ENCODE data around the gene PTPN4.

Gene PTPN4

DNA sequence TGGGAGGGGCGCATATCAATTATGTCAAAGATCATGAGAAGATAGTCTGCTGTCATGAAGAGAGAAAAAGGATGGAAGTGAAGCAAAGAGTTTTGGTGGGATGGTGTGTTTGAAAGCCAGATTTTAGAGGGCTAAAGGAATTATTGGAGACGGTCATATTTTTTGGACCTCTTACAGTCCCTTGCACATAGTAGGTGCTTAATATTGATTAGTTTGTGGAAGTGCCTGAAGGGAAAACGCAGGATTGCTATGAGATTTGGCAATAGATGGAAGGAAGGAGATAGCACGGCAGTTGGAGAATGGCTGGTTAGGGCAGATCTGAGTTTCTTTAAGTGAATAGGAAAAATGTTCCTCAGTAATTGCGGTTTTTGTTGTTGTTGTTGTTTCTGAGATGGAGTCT is 269.1 kb downstream of the PTPN4 start:
- TF ChIP-seq, protein P1, sequence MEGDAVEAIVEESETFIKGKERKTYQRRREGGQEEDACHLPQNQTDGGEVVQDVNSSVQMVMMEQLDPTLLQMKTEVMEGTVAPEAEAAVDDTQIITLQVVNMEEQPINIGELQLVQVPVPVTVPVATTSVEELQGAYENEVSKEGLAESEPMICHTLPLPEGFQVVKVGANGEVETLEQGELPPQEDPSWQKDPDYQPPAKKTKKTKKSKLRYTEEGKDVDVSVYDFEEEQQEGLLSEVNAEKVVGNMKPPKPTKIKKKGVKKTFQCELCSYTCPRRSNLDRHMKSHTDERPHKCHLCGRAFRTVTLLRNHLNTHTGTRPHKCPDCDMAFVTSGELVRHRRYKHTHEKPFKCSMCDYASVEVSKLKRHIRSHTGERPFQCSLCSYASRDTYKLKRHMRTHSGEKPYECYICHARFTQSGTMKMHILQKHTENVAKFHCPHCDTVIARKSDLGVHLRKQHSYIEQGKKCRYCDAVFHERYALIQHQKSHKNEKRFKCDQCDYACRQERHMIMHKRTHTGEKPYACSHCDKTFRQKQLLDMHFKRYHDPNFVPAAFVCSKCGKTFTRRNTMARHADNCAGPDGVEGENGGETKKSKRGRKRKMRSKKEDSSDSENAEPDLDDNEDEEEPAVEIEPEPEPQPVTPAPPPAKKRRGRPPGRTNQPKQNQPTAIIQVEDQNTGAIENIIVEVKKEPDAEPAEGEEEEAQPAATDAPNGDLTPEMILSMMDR (IDR thresholded peaks at IDR 0.05; ENCODE audit: insufficient read depth, low read length): no peak
- TF ChIP-seq POLR2AphosphoS5 (IDR thresholded peaks at IDR 0.05; ENCODE audit: low read depth): no peak
- no peak for TF ChIP-seq GABPA (IDR thresholded peaks at IDR 0.05; ENCODE audit: low read depth)
- TF ChIP-seq, protein P2, sequence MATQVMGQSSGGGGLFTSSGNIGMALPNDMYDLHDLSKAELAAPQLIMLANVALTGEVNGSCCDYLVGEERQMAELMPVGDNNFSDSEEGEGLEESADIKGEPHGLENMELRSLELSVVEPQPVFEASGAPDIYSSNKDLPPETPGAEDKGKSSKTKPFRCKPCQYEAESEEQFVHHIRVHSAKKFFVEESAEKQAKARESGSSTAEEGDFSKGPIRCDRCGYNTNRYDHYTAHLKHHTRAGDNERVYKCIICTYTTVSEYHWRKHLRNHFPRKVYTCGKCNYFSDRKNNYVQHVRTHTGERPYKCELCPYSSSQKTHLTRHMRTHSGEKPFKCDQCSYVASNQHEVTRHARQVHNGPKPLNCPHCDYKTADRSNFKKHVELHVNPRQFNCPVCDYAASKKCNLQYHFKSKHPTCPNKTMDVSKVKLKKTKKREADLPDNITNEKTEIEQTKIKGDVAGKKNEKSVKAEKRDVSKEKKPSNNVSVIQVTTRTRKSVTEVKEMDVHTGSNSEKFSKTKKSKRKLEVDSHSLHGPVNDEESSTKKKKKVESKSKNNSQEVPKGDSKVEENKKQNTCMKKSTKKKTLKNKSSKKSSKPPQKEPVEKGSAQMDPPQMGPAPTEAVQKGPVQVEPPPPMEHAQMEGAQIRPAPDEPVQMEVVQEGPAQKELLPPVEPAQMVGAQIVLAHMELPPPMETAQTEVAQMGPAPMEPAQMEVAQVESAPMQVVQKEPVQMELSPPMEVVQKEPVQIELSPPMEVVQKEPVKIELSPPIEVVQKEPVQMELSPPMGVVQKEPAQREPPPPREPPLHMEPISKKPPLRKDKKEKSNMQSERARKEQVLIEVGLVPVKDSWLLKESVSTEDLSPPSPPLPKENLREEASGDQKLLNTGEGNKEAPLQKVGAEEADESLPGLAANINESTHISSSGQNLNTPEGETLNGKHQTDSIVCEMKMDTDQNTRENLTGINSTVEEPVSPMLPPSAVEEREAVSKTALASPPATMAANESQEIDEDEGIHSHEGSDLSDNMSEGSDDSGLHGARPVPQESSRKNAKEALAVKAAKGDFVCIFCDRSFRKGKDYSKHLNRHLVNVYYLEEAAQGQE (IDR thresholded peaks at IDR 0.05; ENCODE audit: insufficient replicate concordance, low read depth): no peak
- TF ChIP-seq SPI1 (IDR thresholded peaks at IDR 0.05; ENCODE audit: borderline replicate concordance, low read depth): no peak
- Histone ChIP-seq H3K4me3 (replicated peaks; ENCODE audit: insufficient read depth, low read length) (no peak overlapping the region), H3K27me3 (ENCODE audit: insufficient read depth, poor library complexity, severe bottlenecking) (no peaks in the 10 kb centered on the region), H3K27ac (replicated peaks) (no peak overlapping the region)
- no peak for DNase-seq (ENCODE audit: low read depth in 1 of 2, low spot score in 1 of 2)

DNA sequence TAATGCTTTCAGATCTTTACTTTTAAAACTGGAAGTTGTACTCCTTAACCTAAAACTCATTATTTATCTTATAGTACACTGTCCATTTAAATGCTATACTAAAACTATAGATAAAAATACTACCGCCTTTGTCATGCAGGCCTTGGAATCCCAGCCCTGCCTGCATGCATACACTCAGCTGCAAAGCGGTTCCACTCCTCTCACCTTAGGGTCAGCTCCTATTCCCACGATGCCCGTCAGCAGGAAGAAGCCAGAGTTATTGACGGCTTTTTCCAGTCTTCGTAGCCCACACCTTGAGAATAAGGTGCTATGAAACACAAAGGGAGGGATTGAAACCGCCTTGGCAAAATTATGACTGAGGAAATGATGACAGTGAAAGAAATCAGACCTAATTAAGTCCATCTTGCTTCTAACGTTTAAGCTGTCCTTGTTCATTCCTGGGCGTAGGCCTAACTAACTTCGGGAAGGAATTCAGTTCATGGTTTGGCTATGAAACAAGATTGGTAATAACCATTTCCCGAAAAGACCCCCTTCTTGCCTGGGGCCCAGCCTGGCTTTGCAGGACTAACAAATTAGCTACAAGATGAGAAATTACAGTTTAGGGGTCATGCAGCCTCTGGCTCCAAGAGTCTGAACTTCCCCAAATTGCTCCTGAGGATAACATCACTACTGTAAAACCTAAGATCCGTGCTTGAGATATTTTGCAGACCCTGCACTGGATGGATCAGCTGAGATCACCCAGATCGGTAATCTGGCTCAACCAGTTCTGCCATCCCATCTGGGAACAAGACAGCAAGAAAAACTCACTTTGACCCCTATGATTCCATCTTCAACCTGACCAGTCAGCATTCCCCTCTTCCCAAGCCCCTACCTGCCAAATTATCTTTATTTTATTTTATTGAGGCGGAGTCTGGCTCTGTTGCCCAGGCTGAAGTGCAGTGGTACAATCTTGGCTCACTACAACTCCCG is 270.2 kb downstream of the PTPN4 start:
- no peak overlapping the region for H3K4me3 ChIP-seq (replicated peaks; ENCODE audit: insufficient read depth, low read length)
- no peaks in the 10 kb centered on the region for H3K27me3 ChIP-seq (ENCODE audit: insufficient read depth, poor library complexity, severe bottlenecking)
- no peak for DNase-seq (ENCODE audit: low read depth in 1 of 2, low spot score in 1 of 2)
- H3K27ac ChIP-seq (replicated peaks): no peak overlapping the region
- TF ChIP-seq, protein P2 (IDR thresholded peaks at IDR 0.05; ENCODE audit: insufficient replicate concordance, low read depth): no peak
- TF ChIP-seq GABPA (IDR thresholded peaks at IDR 0.05; ENCODE audit: low read depth) (no peak), SPI1 (IDR thresholded peaks at IDR 0.05; ENCODE audit: borderline replicate concordance, low read depth) (no peak), POLR2AphosphoS5 (IDR thresholded peaks at IDR 0.05; ENCODE audit: low read depth) (no peak)
- TF ChIP-seq, protein P1 (IDR thresholded peaks at IDR 0.05; ENCODE audit: insufficient read depth, low read length): no peak

DNA sequence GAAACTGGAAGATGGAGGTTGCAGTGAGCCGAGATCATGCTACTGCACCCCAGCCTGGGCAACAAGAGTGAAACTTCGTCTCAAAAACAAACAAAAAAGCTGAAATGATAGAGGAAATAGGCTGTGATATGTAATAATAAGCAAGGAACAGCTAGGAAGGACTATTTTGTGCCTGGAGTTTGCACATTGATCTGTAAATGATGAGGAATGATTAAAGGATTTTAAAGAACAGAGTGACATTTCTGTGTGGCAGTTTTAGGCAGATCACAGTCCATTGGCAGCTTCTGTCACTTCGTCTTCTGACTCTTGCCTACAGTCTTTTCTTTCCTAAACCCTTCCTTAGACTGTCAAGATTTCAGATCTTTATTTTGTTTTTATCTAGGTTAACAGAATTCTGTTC is 272.6 kb downstream of the PTPN4 start:
- H3K27ac ChIP-seq (replicated peaks): no peak overlapping the region
- H3K27me3 ChIP-seq (ENCODE audit: insufficient read depth, poor library complexity, severe bottlenecking): no peaks in the 10 kb centered on the region
- no peak for DNase-seq (ENCODE audit: low read depth in 1 of 2, low spot score in 1 of 2)
- no peak for TF ChIP-seq SPI1 (IDR thresholded peaks at IDR 0.05; ENCODE audit: borderline replicate concordance, low read depth)
- TF ChIP-seq, protein P2 (IDR thresholded peaks at IDR 0.05; ENCODE audit: insufficient replicate concordance, low read depth): no peak
- TF ChIP-seq, protein P1 (IDR thresholded peaks at IDR 0.05; ENCODE audit: insufficient read depth, low read length): no peak
- no peak for TF ChIP-seq POLR2AphosphoS5 (IDR thresholded peaks at IDR 0.05; ENCODE audit: low read depth)
- TF ChIP-seq GABPA (IDR thresholded peaks at IDR 0.05; ENCODE audit: low read depth): no peak
- no peak overlapping the region for H3K4me3 ChIP-seq (replicated peaks; ENCODE audit: insufficient read depth, low read length)
